Activated naive CD8-positive, alpha-beta T cell treated with anti-CD3 and anti-CD28 coated beads for 36 hours (primary cell): Measurements from ENCODE around the gene GATA6. TPM values are rescaled to one million over a fixed set of nuclear protein-coding genes. Genes with fewer than 3 reads are reported as not detected.

Experiments
- DNase-seq: peaks from one replicate; pipeline ENCODE4 v3.0.0; 2021
- H3K27ac Mint-ChIP-seq: one replicate; pipeline ENCODE4 v1.8.0; 2022; ENCODE audit warnings: mild to moderate bottlenecking, moderate library complexity, mixed read lengths
- H3K27me3 Mint-ChIP-seq: one replicate; pipeline ENCODE4 v1.8.0; 2022; ENCODE audit warnings: mild to moderate bottlenecking, mixed read lengths
- H3K36me3 Mint-ChIP-seq: one replicate; pipeline ENCODE4 v1.8.0; 2021; ENCODE audit warnings: mild to moderate bottlenecking, mixed read lengths
- H3K4me1 Mint-ChIP-seq: one replicate; pipeline ENCODE4 v1.8.0; 2021; ENCODE audit warnings: mixed read lengths
- H3K4me3 Mint-ChIP-seq: one replicate; pipeline ENCODE4 v1.8.0; 2022; ENCODE audit warnings: mild to moderate bottlenecking, moderate library complexity, mixed read lengths
- H3K9me3 Mint-ChIP-seq: one replicate; pipeline ENCODE4 v1.8.0; 2022; ENCODE audit warnings: mixed read lengths
- total RNA-seq, 2 experiments: library from RNA; stranded (reverse); gene quantifications; one replicate each; pipeline ENCODE4 v1.2.3, GENCODE V29; 2021

The GATA6 gene
- total RNA-seq, 2 experiments from 2014 or later, result not detected

GRCh38 chr18:22223965-22224322 lies 54.6 kb downstream of the GATA6 start:
- Mint-ChIP-seq H3K36me3 (no peaks in the 10 kb centered on the region), H3K9me3 (no peaks in the 10 kb centered on the region), H3K4me3 (no peak overlapping the region), H3K4me1 (peaks cover 8% of the 10 kb centered on the region), H3K27me3 (no peaks in the 10 kb centered on the region), H3K27ac (no peak overlapping the region)
- DNase-seq, result no peak

GRCh38 chr18:22224339-22224738 lies 55.0 kb downstream of the GATA6 start:
- no peak overlapping the region for H3K27ac Mint-ChIP-seq
- no peaks in the 10 kb centered on the region for H3K36me3 Mint-ChIP-seq
- H3K4me1 Mint-ChIP-seq, result peaks cover 8% of the 10 kb centered on the region
- peaks cover 3% of the 10 kb centered on the region for H3K27me3 Mint-ChIP-seq
- H3K4me3 Mint-ChIP-seq, result no peak overlapping the region
- no peak for DNase-seq
- no peaks in the 10 kb centered on the region for H3K9me3 Mint-ChIP-seq

- peaks cover 3% of the 10 kb centered on the region for H3K27me3 Mint-ChIP-seq
- no peaks in the 10 kb centered on the region for H3K4me1 Mint-ChIP-seq
- no peaks in the 10 kb centered on the region for H3K9me3 Mint-ChIP-seq
- no peak overlapping the region for H3K27ac Mint-ChIP-seq
- H3K4me3 Mint-ChIP-seq, result no peak overlapping the region
- H3K36me3 Mint-ChIP-seq, result no peaks in the 10 kb centered on the region
- DNase-seq, result no peak
Measured at GRCh38 chr18:22226801-22227200, 57.4 kb downstream of the GATA6 start.

GRCh38 chr18:22228976-22229375 lies 59.6 kb downstream of the GATA6 start:
- H3K27me3 Mint-ChIP-seq, result peaks cover 3% of the 10 kb centered on the region

GRCh38 chr18:22229456-22230124 lies 60.2 kb downstream of the GATA6 start:
- H3K27me3 Mint-ChIP-seq, result peaks cover 3% of the 10 kb centered on the region
- H3K4me1 Mint-ChIP-seq, result no peaks in the 10 kb centered on the region
- no peaks in the 10 kb centered on the region for H3K9me3 Mint-ChIP-seq
- no peaks in the 10 kb centered on the region for H3K36me3 Mint-ChIP-seq
- no peak overlapping the region for H3K4me3 Mint-ChIP-seq
- DNase-seq, result no peak
- H3K27ac Mint-ChIP-seq, result no peak overlapping the region

More at GRCh38 chr18:22228976-22229375, 59.6 kb downstream of the GATA6 start:
- Mint-ChIP-seq H3K36me3 (no peaks in the 10 kb centered on the region), H3K9me3 (no peaks in the 10 kb centered on the region), H3K27ac (no peak overlapping the region), H3K4me1 (no peaks in the 10 kb centered on the region), H3K4me3 (no peak overlapping the region)
- DNase-seq, result no peak

- no peaks in the 10 kb centered on the region for H3K36me3 Mint-ChIP-seq
- H3K27ac Mint-ChIP-seq, result no peak overlapping the region
- H3K27me3 Mint-ChIP-seq, result peaks cover 3% of the 10 kb centered on the region
- no peak overlapping the region for H3K4me3 Mint-ChIP-seq
- no peaks in the 10 kb centered on the region for H3K4me1 Mint-ChIP-seq
- DNase-seq, result no peak
- no peaks in the 10 kb centered on the region for H3K9me3 Mint-ChIP-seq
Measured at GRCh38 chr18:22230471-22230945, 61.1 kb downstream of the GATA6 start.

- no peak overlapping the region for H3K4me3 Mint-ChIP-seq
- no peak for DNase-seq
- H3K9me3 Mint-ChIP-seq, result no peaks in the 10 kb centered on the region
- H3K36me3 Mint-ChIP-seq, result no peaks in the 10 kb centered on the region
- peaks cover 3% of the 10 kb centered on the region for H3K27me3 Mint-ChIP-seq
- no peak overlapping the region for H3K27ac Mint-ChIP-seq
- H3K4me1 Mint-ChIP-seq, result no peaks in the 10 kb centered on the region
Measured at GRCh38 chr18:22233266-22233665, 63.9 kb downstream of the GATA6 start.

- no peaks in the 10 kb centered on the region for H3K9me3 Mint-ChIP-seq
- DNase-seq, result no peak
- no peaks in the 10 kb centered on the region for H3K36me3 Mint-ChIP-seq
- H3K4me3 Mint-ChIP-seq, result no peak overlapping the region
- no peak overlapping the region for H3K27ac Mint-ChIP-seq
- no peaks in the 10 kb centered on the region for H3K4me1 Mint-ChIP-seq
- no peaks in the 10 kb centered on the region for H3K27me3 Mint-ChIP-seq
Measured at GRCh38 chr18:22238036-22238435, 68.6 kb downstream of the GATA6 start.

- no peak overlapping the region for H3K4me3 Mint-ChIP-seq
- no peaks in the 10 kb centered on the region for H3K9me3 Mint-ChIP-seq
- no peaks in the 10 kb centered on the region for H3K4me1 Mint-ChIP-seq
- H3K27ac Mint-ChIP-seq, result no peak overlapping the region
- H3K27me3 Mint-ChIP-seq, result no peaks in the 10 kb centered on the region
- no peak for DNase-seq
- no peaks in the 10 kb centered on the region for H3K36me3 Mint-ChIP-seq
Measured at GRCh38 chr18:22238681-22239080, 69.3 kb downstream of the GATA6 start.

GRCh38 chr18:22241921-22242361 lies 72.6 kb downstream of the GATA6 start:
- no peaks in the 10 kb centered on the region for H3K36me3 Mint-ChIP-seq
- H3K4me3 Mint-ChIP-seq, result no peak overlapping the region
- no peak overlapping the region for H3K27ac Mint-ChIP-seq
- DNase-seq, result no peak
- H3K4me1 Mint-ChIP-seq, result no peaks in the 10 kb centered on the region
- H3K27me3 Mint-ChIP-seq, result no peaks in the 10 kb centered on the region
- H3K9me3 Mint-ChIP-seq, result no peaks in the 10 kb centered on the region

GRCh38 chr18:22243513-22243912 lies 74.1 kb downstream of the GATA6 start:
- Mint-ChIP-seq H3K4me1 (no peaks in the 10 kb centered on the region), H3K9me3 (no peaks in the 10 kb centered on the region), H3K36me3 (no peaks in the 10 kb centered on the region), H3K27me3 (no peaks in the 10 kb centered on the region), H3K27ac (no peak overlapping the region), H3K4me3 (no peak overlapping the region)
- DNase-seq, result no peak

GRCh38 chr18:22250026-22250425 lies 80.6 kb downstream of the GATA6 start:
- Mint-ChIP-seq H3K27ac (no peak overlapping the region), H3K27me3 (peaks cover 4% of the 10 kb centered on the region)

GRCh38 chr18:22250591-22250996 lies 81.2 kb downstream of the GATA6 start:
- Mint-ChIP-seq H3K27ac (no peak overlapping the region), H3K9me3 (no peaks in the 10 kb centered on the region), H3K36me3 (no peaks in the 10 kb centered on the region), H3K4me1 (no peaks in the 10 kb centered on the region), H3K4me3 (no peak overlapping the region), H3K27me3 (peaks cover 4% of the 10 kb centered on the region)
- no peak for DNase-seq

More at GRCh38 chr18:22250026-22250425, 80.6 kb downstream of the GATA6 start:
- no peak for DNase-seq
- Mint-ChIP-seq H3K9me3 (no peaks in the 10 kb centered on the region), H3K36me3 (no peaks in the 10 kb centered on the region), H3K4me1 (no peaks in the 10 kb centered on the region), H3K4me3 (no peak overlapping the region)
